ENCODE data around the gene AGA. TPM values are rescaled to one million over a fixed set of nuclear protein-coding genes. Genes with fewer than 3 reads are reported as not detected.

The AGA gene
- total RNA-seq, 1 experiment from 2014 or later: 35.4 TPM

DNA sequence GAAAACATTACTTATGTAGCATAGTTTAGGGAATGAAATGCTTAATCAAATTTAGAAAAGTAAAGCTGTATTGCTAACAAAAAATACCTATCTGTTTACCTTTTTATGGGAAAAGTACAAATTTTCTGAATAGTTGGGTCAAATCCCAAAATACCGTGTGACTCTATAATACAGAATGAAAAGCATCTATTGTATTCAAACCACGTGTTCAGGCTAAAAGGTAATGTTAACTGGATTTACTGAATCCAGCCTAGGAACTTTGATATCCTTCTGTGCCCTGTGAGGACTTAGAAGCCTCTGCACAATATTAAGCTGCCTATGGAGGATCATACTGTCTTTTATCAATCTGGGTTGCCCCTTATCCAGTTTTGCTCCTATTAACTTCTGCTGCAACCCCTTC, 36.3 kb upstream of the AGA start:
- H3K27me3 Mint-ChIP-seq (ENCODE audit: insufficient read depth, unreplicated experiment): no peaks in the 10 kb centered on the region
- no peak for DNase-seq
- no peak for TF ChIP-seq CTCF (IDR thresholded peaks at IDR 0.05; ENCODE audit: insufficient read depth in 1 of 2, low read depth in 1 of 2, low read length in 1 of 2, severe bottlenecking in 1 of 2, unreplicated experiment in 1 of 2)
- CTCF ChIA-PET: no interaction called here
- intact Hi-C loops (cut with micrococcal nuclease; ENCODE audit: unreplicated experiment): no loop called here
- Histone ChIP-seq H3K36me3 (ENCODE audit: control insufficient read depth, insufficient read depth, low read length) (no peaks in the 10 kb centered on the region), H3K4me3 (ENCODE audit: low read depth, low read length) (no peak overlapping the region), H3K9me3 (no peaks in the 10 kb centered on the region), H3K4me1 (no peaks in the 10 kb centered on the region), H3K27me3 (replicated peaks; ENCODE audit: control insufficient read depth, insufficient read depth, low read length) (no peaks in the 10 kb centered on the region)
- no peaks in the 10 kb centered on the region for H3K4me1 Mint-ChIP-seq (ENCODE audit: low read depth, unreplicated experiment)
- H3K9me3 Mint-ChIP-seq (ENCODE audit: unreplicated experiment): no peaks in the 10 kb centered on the region
- BruUV-seq (replicated peaks): no TSS peak
- POLR2A ChIA-PET: no interaction called here
- no peak overlapping the region for H3K27ac Mint-ChIP-seq (ENCODE audit: unreplicated experiment)
- no peaks in the 10 kb centered on the region for H3K36me3 Mint-ChIP-seq (ENCODE audit: insufficient read depth, unreplicated experiment)
- no peak overlapping the region for H3K4me3 Mint-ChIP-seq (ENCODE audit: unreplicated experiment)

DNA sequence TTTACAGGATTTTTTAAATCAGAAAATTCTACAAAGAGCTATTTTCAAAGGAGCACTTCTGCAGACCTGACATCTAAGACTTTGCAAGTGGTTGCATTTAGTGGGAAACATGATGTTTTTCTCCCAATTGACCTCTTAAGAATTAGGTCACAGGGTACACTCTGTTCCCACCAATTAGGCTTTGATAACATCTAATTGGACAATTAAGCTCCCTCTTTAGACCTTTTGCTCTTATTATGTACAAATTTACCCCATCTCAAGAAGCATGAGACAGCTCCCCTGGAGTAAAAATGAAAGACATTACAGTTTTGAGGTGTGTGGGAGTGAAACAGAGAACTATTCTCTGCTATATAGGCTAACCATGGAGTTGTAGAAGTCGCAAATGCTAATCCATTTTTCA, 31.8 kb upstream of the AGA start:
- no peak overlapping the region for H3K4me3 Mint-ChIP-seq (ENCODE audit: unreplicated experiment)
- no peak for TF ChIP-seq CTCF (IDR thresholded peaks at IDR 0.05; ENCODE audit: insufficient read depth in 1 of 2, low read depth in 1 of 2, low read length in 1 of 2, severe bottlenecking in 1 of 2, unreplicated experiment in 1 of 2)
- no peaks in the 10 kb centered on the region for H3K9me3 Mint-ChIP-seq (ENCODE audit: unreplicated experiment)
- no peak overlapping the region for H3K4me3 ChIP-seq (ENCODE audit: low read depth, low read length)
- ChIA-PET CTCF (no interaction called here), POLR2A (no interaction called here)
- H3K27me3 Mint-ChIP-seq (ENCODE audit: insufficient read depth, unreplicated experiment): peaks cover under 1% of the 10 kb centered on the region
- H3K4me1 ChIP-seq: no peaks in the 10 kb centered on the region
- H3K9me3 ChIP-seq: no peaks in the 10 kb centered on the region
- no peaks in the 10 kb centered on the region for H3K27me3 ChIP-seq (replicated peaks; ENCODE audit: control insufficient read depth, insufficient read depth, low read length)
- DNase-seq: no peak
- H3K4me1 Mint-ChIP-seq (ENCODE audit: low read depth, unreplicated experiment): no peaks in the 10 kb centered on the region
- BruUV-seq (replicated peaks): no TSS peak
- no peaks in the 10 kb centered on the region for H3K36me3 ChIP-seq (ENCODE audit: control insufficient read depth, insufficient read depth, low read length)
- intact Hi-C loops (cut with micrococcal nuclease; ENCODE audit: unreplicated experiment): no loop called here
- H3K36me3 Mint-ChIP-seq (ENCODE audit: insufficient read depth, unreplicated experiment): no peaks in the 10 kb centered on the region
- no peak overlapping the region for H3K27ac Mint-ChIP-seq (ENCODE audit: unreplicated experiment)

DNA sequence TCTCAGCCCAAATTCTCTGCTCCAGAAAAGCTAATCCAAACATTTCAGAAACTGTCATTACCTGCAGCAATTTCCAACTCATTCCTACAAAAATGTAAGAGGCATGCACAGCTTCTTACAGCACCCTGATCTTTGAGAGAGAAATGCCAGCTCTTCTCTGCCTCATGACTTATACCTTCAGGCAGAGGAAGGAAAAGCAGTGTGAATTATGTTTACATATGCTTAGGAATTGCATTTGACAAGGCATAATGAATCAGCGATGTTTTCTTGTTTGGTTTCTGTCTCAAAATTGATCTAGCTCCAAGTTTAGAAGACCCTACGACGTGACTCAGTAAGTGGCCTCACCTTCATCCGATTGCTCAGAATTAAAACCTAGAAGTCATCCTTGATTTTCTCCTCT, 21.8 kb upstream of the AGA start:
- no peak for DNase-seq
- CTCF ChIA-PET: no interaction called here

More for the DNA sequence above, 21.8 kb upstream of the AGA start:
- peaks cover 5% of the 10 kb centered on the region for H3K27me3 Mint-ChIP-seq (ENCODE audit: insufficient read depth, unreplicated experiment)
- Histone ChIP-seq H3K9me3 (no peaks in the 10 kb centered on the region), H3K4me1 (no peaks in the 10 kb centered on the region), H3K4me3 (ENCODE audit: low read depth, low read length) (no peak overlapping the region), H3K27me3 (replicated peaks; ENCODE audit: control insufficient read depth, insufficient read depth, low read length) (no peaks in the 10 kb centered on the region), H3K36me3 (ENCODE audit: control insufficient read depth, insufficient read depth, low read length) (no peaks in the 10 kb centered on the region)
- no peak overlapping the region for H3K27ac Mint-ChIP-seq (ENCODE audit: unreplicated experiment)
- no peak overlapping the region for H3K4me3 Mint-ChIP-seq (ENCODE audit: unreplicated experiment)
- TF ChIP-seq CTCF (IDR thresholded peaks at IDR 0.05; ENCODE audit: insufficient read depth in 1 of 2, low read depth in 1 of 2, low read length in 1 of 2, severe bottlenecking in 1 of 2, unreplicated experiment in 1 of 2): no peak
- POLR2A ChIA-PET: no interaction called here
- intact Hi-C loops (cut with micrococcal nuclease; ENCODE audit: unreplicated experiment): no loop called here
- no TSS peak for BruUV-seq (replicated peaks)
- H3K9me3 Mint-ChIP-seq (ENCODE audit: unreplicated experiment): no peaks in the 10 kb centered on the region
- no peaks in the 10 kb centered on the region for H3K36me3 Mint-ChIP-seq (ENCODE audit: insufficient read depth, unreplicated experiment)
- H3K4me1 Mint-ChIP-seq (ENCODE audit: low read depth, unreplicated experiment): no peaks in the 10 kb centered on the region
